Endometrial microvascular endothelial cells (primary cell): ENCODE data around the gene MTARC1. TPM values are rescaled to one million over a fixed set of nuclear protein-coding genes. Genes with fewer than 3 reads are reported as not detected.

Experiments
- in situ Hi-C: cut with HindIII; loops from 2 replicates; pipeline ENCODE4 v1.10.0; 2017; ENCODE audit warnings: low sequenced_read_pairs, low pct_unique_long_range_greater_than_20kb; ENCODE audit errors: inconsistent ontology term
- total RNA-seq: library from RNA; depleted of rRNA; stranded (reverse); fragments of >200 nt; gene quantifications from one replicate; pipeline ENCODE4 v1.2.3, GENCODE V29; 2015; ENCODE audit errors: inconsistent ontology term

The MTARC1 gene
- 1.6 TPM for total RNA-seq

DNA sequence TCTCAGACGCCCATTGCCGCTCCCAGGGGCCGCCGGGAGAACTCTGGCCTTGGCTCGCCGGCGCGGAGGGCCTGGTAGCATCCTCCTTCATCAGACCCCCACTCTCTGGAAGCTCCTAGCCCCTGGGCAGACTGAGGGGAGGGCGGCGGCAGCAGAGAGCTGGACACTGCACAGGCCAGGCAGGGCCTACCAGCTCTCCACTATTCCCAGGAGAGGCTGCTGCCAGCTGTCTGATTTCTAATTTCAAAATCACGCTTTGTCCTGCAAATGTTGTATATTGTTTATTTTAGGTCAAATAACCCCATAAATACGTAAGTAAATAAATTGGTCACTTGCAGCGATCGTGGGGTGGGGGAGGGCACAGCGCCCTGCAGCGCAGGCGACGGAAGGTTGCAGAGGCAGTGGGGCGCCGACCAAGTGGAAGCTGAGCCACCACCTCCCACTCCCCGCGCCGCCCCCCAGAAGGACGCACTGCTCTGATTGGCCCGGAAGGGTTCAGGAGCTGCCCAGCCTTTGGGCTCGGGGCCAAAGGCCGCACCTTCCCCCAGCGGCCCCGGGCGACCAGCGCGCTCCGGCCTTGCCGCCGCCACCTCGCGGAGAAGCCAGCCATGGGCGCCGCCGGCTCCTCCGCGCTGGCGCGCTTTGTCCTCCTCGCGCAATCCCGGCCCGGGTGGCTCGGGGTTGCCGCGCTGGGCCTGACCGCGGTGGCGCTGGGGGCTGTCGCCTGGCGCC lies at the start of gene MTARC1:
Gene MTARC1 (plus strand): TSS at position 577 of the 732 bp plus-strand sequence. CDS start 32 bp downstream, at position 609.
- in situ Hi-C loops = no loop called here

- in situ Hi-C loops = no loop called here
These were observed 45.4 kb upstream of the MTARC1 start for GRCh38 chr1:220741349-220741748.

- in situ Hi-C loops = no loop called here
These were observed 44.9 kb upstream of the MTARC1 start for GRCh38 chr1:220741825-220742224.

DNA sequence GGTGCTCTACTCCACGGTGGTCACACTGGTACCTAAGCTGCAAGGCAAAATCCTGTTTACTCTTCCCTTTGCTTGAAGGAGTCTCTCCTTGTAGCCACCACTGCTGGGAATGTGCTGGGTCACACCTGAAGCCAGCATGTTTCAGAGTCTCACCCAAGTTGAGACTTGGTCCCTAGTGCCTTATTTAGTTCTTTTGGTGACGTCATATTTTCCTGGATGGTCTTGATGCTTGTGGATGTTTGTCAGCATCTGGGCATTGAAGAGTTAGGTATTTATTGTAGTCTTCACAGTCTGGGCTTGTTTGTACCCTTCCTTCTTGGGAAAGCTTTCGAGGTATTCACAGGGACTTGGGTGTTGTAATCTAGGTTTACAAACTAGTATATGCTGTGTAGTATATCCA lies 44.2 kb upstream of the MTARC1 start:
- in situ Hi-C loops = no loop called here

DNA sequence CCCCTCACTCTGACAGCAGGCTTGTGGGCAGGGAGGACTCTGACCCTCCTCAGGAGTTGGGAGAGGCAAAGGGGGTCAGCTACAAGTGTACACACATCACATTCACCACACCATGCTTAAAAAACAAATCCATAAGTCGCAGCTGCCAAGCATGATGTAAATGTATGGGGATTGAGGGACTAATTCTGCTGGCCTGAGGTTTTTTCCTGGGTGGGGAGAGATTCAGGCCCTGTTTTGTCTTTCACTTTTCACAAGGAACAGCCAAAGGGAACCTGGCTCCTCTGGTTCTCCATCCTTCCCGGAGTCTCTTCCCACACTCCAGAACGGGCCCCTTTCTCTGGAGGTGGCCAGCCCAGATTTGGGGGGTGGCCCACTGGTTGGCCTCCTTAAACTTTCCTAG lies 39.9 kb upstream of the MTARC1 start:
- in situ Hi-C loops = no loop called here

DNA sequence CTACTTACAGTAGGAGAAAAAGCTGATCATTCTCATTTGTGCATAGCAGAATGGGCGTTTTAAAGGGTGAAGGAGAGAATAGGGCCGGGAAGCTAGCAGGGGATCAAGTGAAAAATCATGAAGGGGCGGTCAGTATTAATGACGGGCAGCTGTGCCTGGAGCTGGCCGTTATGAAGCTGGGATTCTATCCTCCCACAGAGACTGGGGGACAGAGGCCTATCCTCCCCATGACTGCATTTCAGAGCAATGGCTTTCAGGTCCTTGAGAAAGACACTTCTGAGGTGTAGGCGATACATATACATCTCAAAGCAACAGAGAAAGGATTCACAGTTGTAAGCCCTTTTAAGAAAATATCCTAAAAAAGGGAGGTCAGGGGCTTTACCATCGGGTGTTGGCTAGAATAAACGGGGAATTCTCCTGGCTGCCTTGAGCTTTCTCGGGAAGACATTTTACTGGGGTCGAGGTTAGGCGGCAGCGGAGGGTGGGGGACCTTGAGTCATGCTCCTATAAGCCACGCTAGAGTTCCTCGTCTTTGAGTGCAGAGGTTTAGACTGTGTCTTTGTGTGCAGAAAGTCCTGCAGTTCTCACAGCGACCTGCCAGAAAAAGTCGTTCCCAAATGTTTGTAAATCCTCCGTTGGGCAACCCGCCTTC lies 39.1 kb upstream of the MTARC1 start:
- in situ Hi-C loops = no loop called here

GRCh38 chr1:220748089-220748934 lies 38.4 kb upstream of the MTARC1 start, which contains the start of gene MTARC2:
Gene MTARC2, plus strand, starts transcription at chr1:220748322. Its CDS starts 210 bp downstream, at chr1:220748532.
- in situ Hi-C loops = no loop called here

DNA sequence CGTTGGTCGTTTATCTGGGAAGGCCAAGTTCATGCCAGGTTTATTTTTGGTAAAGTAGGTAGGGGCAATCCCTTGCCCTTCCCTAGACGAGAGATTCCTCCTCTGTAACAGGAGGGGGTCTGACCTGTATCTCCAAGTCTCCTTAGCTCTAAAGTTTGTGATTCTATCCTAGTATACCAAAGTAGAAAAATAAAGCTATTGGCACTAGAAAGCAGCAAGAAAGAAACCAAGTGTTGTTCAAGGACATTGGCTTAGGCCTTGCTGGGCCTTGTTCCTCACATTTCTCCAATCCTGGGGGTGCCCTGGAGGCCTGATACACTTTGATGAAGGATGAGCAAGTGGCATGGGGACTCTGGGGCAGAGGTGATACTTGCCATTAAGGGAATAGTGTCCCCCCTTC lies 37.8 kb upstream of the MTARC1 start:
- in situ Hi-C loops = no loop called here

GRCh38 chr1:220750131-220750515 lies 36.6 kb upstream of the MTARC1 start:
- in situ Hi-C loops = no loop called here

DNA sequence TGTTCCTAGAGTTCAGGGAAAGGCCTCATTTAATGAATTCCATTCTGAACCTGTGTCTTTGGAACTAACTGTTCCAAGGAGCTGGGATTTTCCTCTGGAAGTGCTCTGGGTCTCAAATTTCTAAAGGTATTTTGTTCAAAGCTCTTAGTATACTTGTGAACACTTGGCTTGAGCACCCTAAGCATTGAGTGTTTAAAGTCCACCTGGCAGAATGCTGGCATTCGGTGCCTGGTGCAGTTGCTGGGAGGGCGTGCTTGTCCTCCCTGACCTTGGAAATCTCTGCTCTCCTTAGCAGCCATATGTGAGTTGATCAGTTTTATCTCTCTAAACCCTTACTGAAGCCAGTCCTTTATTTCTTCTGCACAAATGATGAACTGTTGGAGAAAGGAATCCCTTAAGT lies 35.6 kb upstream of the MTARC1 start:
- in situ Hi-C loops = no loop called here

DNA sequence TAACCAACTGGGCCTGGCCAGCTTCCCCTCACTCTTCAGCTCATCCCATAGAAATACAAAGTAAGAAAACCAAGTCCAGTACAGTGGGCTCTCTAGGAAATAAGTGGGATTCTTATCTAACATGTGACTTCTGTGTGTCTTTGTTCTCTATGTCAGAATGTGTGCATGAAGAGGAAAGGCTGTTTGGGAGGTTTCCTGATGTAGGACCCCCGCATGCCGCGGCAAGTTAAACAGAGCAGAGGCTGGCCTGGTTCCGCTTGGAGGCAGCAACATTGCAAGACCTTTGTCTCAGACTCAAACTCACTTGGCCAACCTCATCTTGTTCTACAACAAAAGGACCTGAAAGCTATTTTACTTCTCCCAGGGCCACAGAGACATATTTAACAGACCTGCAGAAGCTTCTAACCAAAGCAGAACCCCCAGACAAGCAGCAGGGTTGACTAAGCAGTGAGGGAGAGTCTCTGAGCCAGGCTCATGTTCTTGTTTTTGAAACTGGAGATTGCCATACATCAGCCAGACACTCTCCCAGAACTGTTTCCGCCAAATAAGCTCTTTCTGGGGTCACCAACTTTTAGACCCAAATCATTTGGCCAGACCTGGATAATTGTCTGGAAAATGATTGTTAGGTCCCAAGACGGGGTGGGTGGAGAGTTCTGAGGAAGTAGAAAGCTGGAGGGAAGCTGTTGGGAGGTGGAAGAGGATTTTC lies 32.3 kb upstream of the MTARC1 start:
- in situ Hi-C loops = no loop called here

- in situ Hi-C loops = no loop called here
These were observed 31.8 kb upstream of the MTARC1 start for GRCh38 chr1:220754918-220755295.

- in situ Hi-C loops = no loop called here
These were observed 31.4 kb upstream of the MTARC1 start for GRCh38 chr1:220755309-220755708.

- in situ Hi-C loops = no loop called here
These were observed 29.3 kb upstream of the MTARC1 start for GRCh38 chr1:220757441-220757840.

- in situ Hi-C loops = no loop called here
These were observed 27.6 kb upstream of the MTARC1 start for GRCh38 chr1:220759147-220759546.

DNA sequence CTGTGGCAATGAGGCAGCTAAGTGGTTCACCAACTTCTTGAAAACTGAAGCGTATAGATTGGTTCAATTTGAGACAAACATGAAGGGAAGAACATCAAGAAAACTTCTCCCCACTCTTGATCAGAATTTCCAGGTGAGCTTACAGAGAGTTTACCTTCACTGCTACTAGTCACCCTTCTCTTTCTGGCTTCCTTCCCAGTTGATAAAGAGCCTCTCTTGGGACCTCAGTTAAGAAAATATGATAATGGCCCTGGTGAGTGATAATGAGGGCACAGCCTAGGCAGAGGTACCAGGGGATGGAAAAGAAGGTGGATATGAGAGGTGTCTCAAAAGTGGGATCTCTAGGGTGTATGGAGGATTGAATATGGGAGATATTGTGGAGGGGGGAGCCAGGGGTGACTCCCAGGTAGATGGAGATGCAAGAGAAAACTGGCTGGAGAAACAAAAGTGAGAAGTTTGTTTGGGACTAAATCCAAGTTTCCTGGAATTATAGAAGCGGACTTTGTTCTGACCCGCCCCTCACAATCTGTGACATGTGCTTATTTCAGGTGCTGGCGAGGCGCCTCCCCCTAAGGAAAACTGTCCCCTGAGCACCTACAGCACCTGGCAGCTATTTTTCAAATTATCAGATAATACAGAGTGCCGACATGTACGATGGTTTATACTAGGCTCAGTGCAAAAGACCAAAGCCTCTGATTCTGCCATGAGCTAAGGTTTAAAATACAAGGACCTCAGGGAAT lies 24.9 kb upstream of the MTARC1 start:
- in situ Hi-C loops = no loop called here

DNA sequence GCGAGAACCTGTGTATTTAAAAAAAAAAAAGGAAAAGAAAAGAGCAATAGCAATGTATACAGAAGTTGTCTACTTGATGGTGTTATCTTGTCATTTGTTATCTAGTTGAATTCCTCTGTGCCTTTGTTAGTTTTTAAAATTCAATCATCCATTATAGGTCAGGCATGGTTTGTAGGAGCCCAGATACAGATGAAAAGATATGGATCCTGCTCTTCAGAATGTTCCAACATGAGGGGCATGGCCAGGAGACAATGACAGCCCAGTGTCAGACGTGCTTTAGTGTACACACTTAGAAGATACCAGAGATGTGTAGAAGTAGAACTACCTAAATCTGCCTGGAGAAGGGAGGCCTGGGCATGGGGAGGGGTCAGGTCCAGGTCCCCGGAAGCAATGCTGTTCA lies 22.0 kb upstream of the MTARC1 start:
- in situ Hi-C loops = no loop called here

DNA sequence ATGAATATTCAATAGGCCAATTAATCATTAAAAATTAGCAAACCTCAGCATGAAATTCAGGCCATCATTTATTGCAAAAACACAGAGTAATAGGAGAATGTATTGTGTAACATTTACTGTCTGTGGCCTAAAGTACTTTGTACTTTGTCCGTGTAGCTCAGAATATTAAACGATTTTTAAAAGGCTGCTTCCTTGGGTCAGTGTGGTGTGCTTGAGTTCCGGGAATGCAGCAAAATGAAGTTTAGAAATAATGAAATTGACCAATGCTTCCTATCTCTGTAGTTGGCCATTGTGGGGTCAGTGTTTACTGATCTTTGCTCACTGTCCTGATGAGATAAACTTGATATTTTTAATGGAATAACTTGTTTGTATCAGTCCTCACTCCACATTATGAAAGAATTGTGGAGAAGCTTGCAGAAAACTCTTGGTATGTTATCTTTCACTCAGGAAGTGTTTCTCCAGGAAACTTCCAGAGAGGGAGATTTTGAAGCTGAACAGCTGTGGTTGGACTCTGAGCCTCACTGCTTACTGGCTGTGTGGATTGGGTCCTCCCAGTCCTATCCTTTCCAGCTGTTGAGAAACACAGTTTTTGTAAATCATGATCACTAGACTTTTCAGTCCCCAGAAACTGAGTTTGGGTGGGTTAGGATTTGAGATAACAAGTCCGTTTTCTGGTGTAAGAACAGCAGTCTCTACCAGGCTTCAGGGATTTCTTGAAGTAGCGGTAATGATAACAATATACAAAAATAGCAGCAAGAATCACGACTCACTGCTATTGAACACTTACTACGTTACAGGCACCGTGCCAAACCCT lies 19.2 kb upstream of the MTARC1 start:
- in situ Hi-C loops = no loop called here
